Frontal cortex (tissue), 4 donors: Measurements from ENCODE around the gene ZMIZ1. TPM values are rescaled to one million over a fixed set of nuclear protein-coding genes. Genes with fewer than 3 reads are reported as not detected.

Experiments
- DNase-seq, 2 donors: peaks; one replicate each; pipeline ENCODE4 v3.0.0; 2012; ENCODE audit warnings: low spot score in 2 of 2
- FAIRE-seq: peaks from 2 replicates; lab custom pipeline; 2012; peaks lifted over from hg19 to GRCh38; lab: Jason Lieb, UNC
- total RNA-seq: library from RNA; depleted of rRNA; stranded (reverse); fragments of >200 nt; gene quantifications from one replicate; pipeline ENCODE4 v1.2.3, GENCODE V29; 2014
- donor health status: control.
- donor health status: control.
- donor health status: control.

Gene ZMIZ1
- total RNA-seq, 1 donor from 2014 or later = 19.6 TPM

GRCh38 chr10:79176052-79176501 is 107.3 kb downstream of the ZMIZ1 start:
- FAIRE-seq (no peak), DNase-seq (no peak)

- no peak for DNase-seq
- no peak for FAIRE-seq
These were observed 108.3 kb downstream of the ZMIZ1 start for GRCh38 chr10:79176949-79177602.

GRCh38 chr10:79178070-79178576 is 109.4 kb downstream of the ZMIZ1 start:
- DNase-seq (no peak), FAIRE-seq (no peak)

GRCh38 chr10:79178614-79179163 is 109.9 kb downstream of the ZMIZ1 start:
- no peak for FAIRE-seq
- peak in 1 of 2 donors; percentile 55 for DNase-seq

GRCh38 chr10:79179164-79179956 is 110.6 kb downstream of the ZMIZ1 start:
- DNase-seq (peak in 1 of 2 donors; percentile 54), FAIRE-seq (no peak)

- DNase-seq = no peak
- FAIRE-seq = no peak
These were observed 111.2 kb downstream of the ZMIZ1 start for GRCh38 chr10:79179957-79180309.

GRCh38 chr10:79180414-79181221 is 111.9 kb downstream of the ZMIZ1 start:
- no peak for FAIRE-seq
- DNase-seq = no peak

- DNase-seq (no peak), FAIRE-seq (no peak)
These were observed 112.5 kb downstream of the ZMIZ1 start for GRCh38 chr10:79181227-79181626.

GRCh38 chr10:79181698-79182521 is 113.1 kb downstream of the ZMIZ1 start:
- DNase-seq = no peak
- no peak for FAIRE-seq

GRCh38 chr10:79182781-79183467 is 114.2 kb downstream of the ZMIZ1 start:
- DNase-seq = no peak
- no peak for FAIRE-seq

GRCh38 chr10:79183468-79183865 is 114.7 kb downstream of the ZMIZ1 start:
- DNase-seq (no peak), FAIRE-seq (no peak)

- FAIRE-seq = no peak
- no peak for DNase-seq
These were observed 115.4 kb downstream of the ZMIZ1 start for GRCh38 chr10:79184145-79184625.

GRCh38 chr10:79184657-79185056 is 115.9 kb downstream of the ZMIZ1 start:
- FAIRE-seq (no peak), DNase-seq (no peak)

- no peak for DNase-seq
These were observed 116.5 kb downstream of the ZMIZ1 start for GRCh38 chr10:79185067-79185774.

GRCh38 chr10:79185796-79186374 is 117.1 kb downstream of the ZMIZ1 start:
- DNase-seq (no peak), FAIRE-seq (no peak)

More at GRCh38 chr10:79185067-79185774, 116.5 kb downstream of the ZMIZ1 start:
- FAIRE-seq = no peak

GRCh38 chr10:79186486-79187120 is 117.8 kb downstream of the ZMIZ1 start:
- no peak for FAIRE-seq
- no peak for DNase-seq
